GM18517 (cell line): ENCODE results near the gene ARPIN.
"Not testable (repeated sequence)": the region's sequence is repeated elsewhere in the genome, so short reads cannot be mapped to it uniquely, and the experiment has no call there.

Experiments used
- ATAC-seq: cut with Tn5 transposase; IDR thresholded peaks from one replicate; pipeline ENCODE4 v1.9.1; 2021; ENCODE audit warnings: mild to moderate bottlenecking, moderate library complexity; ENCODE audit not compliant: unreplicated experiment

The ARPIN gene

DNA sequence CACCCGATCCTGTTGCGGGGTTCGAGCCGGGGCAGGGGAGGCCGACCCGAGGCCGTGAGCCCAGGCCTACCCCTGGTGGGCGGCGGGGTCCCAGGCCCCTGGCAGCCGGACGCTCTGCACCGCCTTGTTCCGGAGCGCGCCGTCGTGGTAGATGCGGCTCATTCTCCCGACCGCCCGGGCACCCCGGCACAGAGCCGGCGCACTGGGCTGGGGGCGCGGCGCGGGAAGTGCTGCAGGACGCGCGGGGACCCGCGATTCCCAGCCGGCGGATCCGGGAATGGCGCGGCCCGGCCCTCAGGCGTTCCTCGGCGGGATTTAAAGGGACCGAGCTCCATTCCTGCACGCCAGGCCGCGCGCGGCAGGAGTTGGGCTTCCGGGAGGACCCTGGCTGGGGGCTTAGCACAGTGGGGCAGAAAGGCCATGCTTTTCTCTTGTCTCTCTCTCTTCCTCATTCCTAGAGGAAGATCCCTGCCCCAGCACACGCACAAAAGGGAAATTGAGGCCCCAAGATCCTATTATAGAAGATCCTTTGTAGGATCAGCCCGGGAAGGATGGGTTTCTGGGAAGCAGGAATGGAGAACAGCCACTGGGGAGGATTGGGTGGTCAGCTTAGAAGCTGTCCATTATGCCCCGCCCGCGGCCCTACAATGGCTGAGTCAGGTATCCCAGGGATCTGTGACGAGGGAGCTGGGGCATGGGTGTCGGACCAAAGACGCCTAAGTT is at the start of gene ARPIN:
ARPIN (minus strand) TSS at position 279 of the 723 bp plus-strand sequence; CDS start at position 162, 117 bp downstream.
- ATAC-seq: no peak

DNA sequence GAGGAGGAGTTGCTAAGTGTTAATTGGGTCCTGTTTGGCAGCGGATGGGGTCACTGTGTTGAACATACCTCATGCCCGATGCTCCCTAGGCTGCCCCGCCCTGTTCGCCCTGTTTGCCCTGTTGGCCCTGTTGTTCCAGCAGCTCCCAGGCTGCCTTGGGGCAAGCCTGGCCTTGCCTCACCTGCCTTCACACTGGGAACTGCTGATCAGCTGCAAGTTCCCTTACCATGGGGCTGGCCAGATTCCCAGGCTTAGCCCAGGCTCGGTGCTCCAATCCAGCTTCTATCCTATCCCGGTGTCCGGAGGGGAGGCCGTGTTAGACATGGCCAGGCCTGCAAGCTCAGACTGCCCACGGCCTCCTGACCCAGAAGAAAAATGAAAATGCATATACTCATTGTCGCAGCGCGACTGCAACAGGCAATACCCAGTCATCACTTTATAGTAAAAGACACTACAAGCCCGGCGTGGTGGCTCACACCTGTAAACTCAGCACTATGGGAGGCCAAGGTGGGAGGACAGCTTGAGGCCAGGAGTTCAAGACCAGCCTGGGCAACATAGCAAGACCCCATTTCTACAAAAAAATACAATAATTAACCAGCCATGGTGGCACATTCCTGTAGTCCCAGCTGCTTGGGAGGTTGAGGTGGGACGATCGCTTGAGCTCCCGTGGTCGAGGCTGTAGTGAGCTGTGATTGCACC is 45.5 kb upstream of the ARPIN start:
- no peak for ATAC-seq

DNA sequence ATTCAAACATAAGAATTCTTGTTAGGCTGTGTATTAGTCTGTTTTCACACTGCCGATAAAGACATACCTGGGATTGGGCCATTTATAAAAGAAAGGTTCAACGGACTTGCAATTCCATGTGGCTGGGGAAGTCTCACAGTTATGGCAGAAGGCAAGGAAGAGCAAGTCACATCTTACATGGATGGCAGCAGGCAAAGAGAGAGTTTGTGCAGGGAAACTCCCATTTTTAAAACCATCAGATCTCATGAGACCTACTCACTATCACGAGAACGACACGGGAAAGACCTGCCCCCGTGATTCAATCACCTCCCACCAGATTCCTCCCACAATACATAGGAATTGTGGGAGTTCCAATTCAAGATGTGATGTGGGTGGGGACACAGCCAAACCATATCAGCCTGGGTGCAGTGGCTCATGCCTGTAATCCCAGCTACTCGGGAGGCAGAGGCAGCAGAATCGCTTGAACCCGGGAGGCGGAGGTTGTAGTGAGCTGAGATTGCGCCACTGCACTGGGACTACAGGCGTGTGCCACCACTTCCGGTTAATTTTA is 42.8 kb upstream of the ARPIN start:
- ATAC-seq: not testable (repeated sequence)

DNA sequence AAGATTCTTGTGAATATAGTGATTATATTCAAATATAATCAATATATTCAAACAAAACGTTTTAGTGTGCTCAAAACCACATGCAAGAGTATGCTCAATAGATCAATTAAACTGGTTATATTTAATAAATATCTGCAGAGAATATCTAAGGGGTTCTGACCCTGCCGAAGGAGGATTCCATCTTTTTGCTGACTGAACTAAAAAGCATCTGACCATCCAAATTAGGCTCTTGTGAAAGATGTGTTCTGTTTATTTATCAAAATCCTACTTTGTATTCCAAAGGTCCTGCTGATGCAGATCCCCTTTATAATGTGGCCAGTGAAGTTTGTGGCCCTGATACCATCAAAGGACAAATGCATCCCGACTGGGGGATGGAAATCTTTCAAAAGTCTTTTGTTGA is 41.8 kb upstream of the ARPIN start:
- no peak for ATAC-seq

DNA sequence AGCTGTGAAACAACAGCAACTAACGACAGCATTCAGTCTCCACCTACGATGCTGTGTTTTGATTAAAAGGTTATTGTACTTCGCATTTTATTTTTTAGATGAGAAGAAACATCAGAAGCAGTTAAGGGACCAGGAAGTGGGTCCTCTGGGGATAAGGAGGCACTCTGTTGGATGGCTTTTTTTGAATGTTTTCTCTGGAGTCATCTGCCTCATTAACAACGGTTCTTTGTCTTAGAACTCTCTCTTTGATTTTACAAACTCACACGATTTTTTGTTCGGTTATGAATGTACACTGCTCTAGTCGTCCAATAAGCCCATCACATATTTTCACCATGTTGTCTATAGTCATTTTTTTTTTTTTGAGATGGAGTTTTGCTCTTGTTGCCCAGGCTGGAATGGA is 36.0 kb upstream of the ARPIN start:
- no peak for ATAC-seq

DNA sequence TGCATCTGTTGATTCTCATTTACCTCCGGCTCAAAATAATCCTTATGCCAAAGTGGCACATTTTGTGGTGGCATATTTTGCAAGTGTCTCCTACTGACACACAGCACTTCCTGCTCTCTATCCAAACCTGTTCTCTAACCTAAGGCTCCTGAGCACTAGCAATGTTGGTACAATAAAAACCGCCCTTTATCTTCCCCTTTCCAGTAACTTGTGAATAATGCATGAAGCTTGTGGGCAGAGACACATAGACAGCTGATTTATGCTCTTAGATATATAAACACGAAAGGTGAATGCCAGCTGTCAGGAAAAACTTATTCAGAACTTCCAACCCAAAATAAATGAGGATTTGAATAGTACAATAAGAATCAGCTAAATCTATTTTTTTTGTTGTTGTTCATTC is 34.6 kb upstream of the ARPIN start:
- ATAC-seq: no peak

DNA sequence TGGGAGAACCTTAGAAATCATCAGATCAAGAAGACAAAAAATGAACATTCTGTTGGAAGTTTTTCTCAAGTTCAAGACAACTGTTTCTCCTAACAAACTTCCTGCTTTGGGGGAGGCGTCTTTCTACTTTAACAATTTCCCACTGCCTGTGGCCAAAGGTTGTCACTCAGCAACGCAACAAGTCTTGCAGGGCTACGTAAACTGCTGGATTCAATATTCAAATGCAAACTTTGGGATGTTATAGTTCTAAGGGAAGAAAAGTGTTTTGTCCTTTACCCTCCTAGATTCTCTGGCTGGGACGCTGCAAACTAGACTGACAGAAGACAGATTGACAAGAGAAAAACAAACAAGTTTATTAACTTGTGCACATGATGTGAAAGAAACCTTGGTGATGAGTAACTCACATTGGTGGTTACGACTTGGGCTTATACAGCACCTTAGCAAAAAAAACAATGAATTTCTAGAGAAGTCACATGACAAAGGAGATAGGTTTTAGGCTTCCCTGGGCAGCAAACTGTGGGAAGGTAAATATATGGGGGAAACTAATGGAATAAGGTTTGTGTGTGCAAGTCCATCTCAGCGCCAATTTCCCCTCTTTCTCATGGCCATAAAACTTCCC is 34.0 kb upstream of the ARPIN start:
- no peak for ATAC-seq

DNA sequence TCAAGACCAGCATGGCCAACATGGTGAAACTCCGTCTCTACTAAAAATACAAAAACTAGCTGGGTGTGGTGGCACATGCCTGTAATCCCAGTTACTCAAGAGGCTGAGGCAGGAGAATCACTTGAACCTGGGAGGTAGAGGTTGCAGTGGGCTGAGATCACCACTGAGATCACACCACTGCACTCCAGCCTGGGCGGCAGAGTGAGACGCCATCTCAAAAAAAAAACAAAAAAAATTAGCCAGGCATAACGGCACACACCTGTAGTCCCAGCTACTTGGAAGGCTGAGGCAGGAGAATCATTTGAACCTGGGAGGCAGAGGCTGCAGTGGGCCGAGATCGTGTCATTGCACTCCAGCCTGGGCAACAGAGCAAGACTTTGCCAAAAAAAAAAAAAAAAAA is 31.0 kb upstream of the ARPIN start:
- ATAC-seq: not testable (repeated sequence)

DNA sequence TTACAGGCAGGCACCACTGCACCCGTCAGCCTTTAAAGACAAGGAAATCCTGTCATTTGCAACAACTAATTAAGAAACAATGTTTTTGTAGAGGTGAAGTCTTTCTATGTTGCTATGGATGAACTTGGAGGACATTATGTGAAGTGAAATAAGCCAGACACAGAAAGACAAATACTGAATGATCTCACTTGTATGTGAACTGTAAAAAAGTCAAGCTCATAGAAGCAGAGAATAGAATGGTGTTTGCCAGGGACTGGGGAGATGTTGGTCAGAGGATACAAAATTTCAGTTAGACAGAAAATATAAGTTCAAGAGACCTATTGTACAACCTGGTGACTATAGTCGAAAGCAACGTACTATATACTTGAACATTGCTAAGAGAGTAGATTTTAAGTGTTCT is 27.2 kb upstream of the ARPIN start:
- ATAC-seq: no peak

DNA sequence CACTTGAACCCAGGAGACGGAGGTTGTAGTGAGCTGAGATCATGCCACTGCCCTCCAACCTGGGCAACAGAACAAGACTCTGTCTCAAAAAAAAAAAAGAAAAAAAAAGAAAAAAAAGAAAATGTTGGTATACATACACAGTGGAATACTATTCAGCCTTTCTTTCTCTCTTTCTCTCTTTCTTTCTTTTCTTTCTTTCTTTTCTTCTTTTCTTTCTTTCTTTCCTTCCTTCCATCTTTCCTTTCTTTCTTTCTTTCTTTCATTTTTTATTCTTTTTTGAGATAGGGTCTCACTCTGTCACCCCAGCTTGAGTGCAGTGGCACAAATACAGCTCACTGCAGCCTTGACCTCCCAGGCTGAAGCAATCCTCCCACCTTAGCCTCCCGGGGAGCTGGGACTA is 26.6 kb upstream of the ARPIN start:
- not testable (repeated sequence) for ATAC-seq

DNA sequence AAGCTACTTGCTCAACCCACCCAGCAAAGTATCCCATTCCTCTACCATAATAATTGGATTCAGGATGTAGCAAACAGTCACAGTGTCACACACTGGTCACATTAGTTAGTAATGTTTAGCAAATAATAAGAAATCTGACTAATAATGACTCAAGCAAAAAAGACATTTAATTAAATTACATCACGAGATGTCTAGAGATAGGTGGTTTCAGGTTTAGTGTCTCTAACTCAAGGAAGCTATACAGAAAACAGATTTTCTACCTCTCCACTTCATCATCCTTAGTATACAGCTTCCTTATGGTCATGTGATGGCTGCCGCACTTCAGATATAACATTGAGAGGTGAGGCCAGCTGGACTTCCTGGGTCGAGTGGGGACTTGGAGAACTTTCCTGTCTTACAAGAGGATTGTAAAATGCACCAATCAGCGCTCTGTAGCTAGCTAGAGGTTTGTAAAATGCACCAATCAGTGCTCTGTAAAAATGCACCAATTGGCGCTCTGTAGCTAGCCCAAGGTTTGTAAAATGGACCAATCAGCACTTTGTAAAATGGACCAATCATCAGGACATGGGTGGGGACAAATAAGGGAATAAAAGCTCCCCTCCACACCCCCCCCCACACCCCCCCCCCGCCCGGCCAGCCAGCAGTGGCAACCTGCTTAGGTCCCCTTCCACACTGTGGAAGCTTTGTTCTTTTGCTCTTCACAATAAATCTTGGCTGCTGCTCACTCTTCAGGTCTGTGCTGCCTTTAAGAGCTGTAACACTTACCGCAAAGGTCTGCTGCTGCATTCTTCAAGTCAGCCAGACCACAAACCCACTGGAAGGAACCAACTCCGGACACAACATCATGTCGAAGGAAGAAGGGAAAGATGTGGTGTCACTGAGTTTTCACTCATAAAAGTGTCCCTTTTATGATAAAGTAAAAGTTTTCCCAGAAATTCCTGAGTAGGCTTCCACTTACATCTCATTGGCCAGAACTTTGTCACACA is 24.9 kb upstream of the ARPIN start:
- no peak for ATAC-seq

DNA sequence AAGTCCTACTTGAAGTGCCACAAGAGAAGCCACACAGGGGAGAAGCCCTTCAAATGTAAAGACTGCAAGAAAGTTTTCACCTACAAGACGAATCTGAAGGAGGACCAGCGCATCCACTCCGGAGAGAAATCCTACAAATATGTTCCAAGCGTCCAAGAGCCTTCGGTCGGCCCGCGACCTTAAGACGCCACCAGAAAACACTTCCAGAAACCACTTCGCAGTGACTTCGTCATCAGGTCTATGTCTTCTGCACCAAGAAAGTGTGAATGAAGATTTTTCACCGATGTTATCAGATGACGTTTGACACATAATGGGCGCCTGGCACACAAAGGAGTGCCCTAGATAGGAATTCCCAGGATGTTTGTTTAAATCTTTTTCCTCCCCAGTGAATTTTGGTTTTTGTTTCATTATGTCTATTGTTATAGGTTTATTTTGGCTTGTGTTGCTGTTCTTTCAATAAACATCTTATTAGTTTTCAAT is 24.1 kb upstream of the ARPIN start:
- no peak for ATAC-seq

DNA sequence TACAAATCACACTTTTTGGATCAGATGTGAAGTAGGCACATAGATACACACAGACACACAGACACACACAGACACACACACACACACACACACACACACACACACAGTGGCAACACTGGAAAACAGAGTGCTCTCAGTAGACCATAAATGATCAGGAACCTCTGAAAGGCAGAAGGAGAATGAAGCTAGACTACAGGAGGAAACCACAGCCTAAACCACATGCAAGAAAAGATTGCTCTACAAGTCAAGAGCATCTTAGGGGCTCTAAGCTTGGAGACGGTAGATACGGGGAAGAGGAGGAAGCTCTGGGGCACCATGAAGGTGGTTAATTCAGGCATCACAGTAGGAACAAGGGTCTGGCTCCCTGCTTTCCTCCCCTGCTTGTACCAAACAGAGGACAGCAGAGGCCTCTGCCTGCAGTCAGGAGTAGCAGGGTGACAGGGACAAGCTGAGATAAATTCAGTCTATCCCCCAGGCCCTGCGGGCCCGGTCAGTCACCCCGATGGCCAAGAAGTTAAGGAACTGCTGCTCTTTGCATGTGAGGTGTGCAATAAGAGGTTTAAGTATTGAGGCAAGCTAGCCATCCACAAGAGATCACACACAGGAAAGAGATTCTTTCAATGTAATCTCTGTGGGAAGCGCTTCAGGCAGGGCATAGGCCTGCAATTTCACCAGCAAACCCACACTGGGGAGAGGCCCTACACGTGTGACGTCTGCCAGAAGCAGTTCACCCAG is 23.5 kb upstream of the ARPIN start:
- ATAC-seq: no peak

DNA sequence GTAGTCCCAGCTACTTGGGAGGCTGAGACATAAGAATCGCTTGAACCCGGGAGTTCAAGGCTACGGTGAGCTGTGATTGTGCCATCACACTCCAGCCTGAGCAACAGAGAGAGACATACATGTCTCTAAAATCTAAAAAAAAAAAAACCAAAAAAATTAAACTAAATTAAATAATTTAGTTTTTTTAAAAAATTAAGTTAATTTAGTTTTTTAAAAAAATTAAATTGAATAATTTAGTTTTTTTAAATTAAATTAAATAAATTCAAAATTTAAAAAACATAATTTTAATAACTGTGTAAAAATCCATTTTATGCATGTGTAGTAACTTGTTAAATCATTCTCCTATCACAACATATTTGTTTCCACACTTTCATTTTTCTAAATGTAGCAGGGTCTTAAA is 20.1 kb upstream of the ARPIN start:
- no peak for ATAC-seq

DNA sequence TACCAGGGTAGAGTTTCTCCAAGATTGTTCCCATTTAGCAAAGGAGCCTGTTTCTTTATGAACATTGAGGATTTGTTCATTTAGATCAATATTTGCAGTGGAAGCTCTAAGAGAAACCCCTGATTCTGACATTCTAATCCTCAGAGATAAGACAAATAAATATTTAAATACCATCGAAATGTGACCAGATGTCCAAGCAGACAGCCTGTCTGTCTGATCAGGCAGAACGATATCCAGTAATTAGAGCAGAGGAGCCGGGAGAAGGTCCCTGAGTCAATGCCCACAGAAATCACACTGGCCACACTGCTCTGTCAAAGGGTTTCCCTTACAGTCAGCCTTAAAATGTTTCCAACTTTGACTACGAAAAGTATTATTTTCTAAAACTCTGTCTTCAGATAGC is 15.7 kb upstream of the ARPIN start:
- no peak for ATAC-seq

DNA sequence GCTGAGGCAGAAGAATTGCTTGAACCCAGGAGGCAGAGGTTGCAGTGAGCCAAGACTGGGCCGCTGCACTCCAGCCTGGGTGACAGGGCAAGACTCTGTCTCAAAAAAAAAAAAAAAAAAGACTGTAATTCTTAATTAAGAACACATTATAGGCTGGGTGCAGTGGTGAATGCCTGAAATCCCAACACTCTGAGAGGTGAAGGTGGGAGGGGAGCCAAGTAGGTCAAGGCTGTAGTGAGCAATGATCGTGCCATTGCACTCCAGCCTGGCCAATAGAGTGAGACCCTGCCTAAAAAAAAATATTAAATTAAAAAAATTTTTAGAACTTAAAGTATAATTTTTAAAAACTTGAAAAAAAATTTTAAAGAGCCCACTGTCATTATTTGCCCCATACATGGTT is 13.4 kb upstream of the ARPIN start:
- no peak for ATAC-seq

DNA sequence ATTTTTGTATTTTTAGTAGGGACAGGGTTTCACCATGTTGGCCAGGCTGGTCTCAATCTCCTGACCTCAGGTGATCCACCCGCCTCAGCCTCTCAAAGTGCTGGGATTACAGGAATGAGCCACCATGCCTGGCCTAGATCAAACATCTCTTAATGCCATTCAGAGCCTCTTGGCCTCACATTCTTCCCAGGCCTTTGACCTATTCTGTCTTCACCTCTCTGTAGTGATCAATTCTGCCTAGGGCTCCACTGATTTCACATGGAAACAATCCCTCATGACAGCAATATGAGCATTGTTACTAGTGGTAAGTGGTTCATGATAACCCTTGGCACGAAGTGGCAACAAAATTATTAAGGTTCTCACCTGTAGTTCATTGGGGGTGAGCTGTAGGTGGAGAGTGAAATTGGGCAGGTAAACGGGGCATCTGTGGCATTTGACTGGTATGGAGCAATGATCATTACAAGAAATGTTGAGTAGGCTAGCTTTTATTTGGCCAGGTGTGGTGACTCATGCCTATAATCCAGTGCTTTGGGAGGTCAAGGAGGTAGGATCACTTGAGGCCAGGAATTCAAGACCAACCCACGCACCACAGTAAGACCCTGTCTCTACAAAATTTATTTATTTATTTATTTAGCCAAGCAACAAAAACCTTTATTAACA is 4.8 kb upstream of the ARPIN start:
- ATAC-seq: no peak

DNA sequence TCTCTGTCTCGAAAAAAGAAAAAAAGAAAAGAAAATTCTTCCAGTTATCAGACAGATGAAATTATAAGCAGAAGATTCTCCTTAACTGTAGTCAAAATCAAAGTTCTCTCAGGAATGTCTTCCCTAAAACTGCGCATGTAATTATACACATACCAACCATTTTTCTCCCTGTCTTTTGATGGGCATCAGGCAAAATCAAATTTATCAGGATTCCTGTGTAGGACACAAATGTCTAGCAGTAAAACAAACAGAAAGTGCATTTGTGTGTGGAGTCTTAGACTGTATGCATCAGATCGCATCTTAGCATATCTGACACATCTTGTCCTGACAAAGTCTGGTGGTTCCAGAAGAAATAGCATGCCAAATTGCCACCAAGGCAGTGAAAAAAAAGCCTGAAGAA is 3.9 kb upstream of the ARPIN start:
- ATAC-seq: no peak

DNA sequence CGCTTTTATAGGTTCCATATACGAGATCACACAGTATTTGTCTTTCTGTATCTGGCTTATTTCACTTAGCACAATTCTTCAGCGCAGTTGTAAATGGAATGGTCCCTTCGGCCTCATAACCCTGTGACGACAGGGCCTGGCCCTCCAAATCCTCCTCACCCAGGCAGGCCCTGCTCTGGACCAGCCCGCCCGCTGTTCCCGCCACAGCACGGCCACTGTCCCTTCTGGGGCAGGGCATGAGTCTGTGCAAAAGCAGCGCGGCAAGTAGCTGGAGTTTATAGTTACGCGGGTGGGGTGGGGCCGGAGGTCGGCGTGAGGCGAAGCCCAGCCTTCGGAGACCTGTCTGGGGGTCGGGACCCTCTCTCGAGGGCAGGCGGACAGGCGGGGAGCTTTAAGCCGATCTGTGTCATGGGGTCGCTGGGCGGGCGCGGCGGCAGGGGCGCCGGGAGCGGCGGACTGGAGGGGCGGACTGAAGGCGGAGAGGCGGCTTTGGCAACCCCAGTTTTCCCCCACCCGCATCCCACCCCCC is 543 bp downstream of the ARPIN start:
- ATAC-seq: no peak
